NCI-H1092 treated with DMSO at 0.1 percent for 48 hours (cell line): ENCODE results near the gene INSRR.
A peak's percentile ranks its signal among the peaks of the same experiment; 100 is the strongest.

Experiments used
- DNase-seq: peaks from one replicate; lab custom pipeline; 2025; lab: John Stamatoyannopoulos, UW

INSRR gene

GRCh38 chr1:156806512-156807440 is 52.1 kb downstream of the INSRR start:
- DNase-seq: no peak

GRCh38 chr1:156805766-156806511 is 53.0 kb downstream of the INSRR start:
- no peak for DNase-seq

- peak; percentile 76 for DNase-seq
Measured at GRCh38 chr1:156804572-156805243, 54.2 kb downstream of the INSRR start.

DNA sequence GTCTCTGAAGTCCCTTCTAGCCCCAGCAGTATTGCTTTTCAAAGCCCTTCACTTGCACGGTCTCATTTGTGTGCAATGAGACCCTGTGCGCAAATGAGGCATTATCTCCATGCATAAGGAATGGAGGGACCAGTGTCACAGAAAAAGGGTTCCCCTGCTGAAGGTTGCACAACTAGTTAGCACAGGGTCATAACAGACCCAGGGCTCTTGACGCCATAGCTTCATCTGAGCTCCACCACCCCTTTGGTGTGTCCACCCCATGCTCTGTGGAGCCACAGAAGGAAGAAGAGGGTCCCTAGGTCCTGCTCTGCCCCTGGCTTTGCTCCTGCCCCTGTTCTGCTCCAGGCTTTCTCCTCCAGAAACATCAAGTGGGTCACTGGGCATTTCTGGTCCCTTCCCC is 54.9 kb downstream of the INSRR start:
- no peak for DNase-seq

GRCh38 chr1:156803086-156803851 is 55.6 kb downstream of the INSRR start:
- no peak for DNase-seq

DNA sequence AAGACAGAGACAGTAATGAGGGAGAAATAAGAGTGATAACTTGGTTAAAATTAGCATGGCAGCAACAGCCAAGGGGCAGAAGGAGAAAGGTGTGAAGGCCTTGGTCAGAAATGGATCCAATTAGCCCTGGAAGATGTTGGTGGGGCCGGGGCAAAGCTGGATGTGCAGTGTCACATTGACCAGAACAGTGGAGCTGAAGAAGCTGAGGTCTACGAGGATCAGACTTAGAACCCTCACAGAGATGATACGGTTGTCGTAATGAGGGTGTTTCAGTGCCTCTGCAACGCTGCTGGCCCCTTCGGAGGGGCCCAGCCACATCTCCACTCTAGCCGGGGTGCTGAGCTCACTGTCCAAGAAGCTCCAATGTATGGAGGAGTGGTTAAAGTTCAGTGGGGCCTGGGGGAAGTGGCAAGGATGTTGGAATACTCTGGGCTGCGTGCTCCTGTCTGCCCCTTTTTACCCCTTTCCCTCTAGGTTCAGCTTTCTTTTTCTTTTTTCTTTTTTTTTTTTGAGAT is 56.4 kb downstream of the INSRR start:
- no peak for DNase-seq

GRCh38 chr1:156801409-156802121 is 57.4 kb downstream of the INSRR start:
- DNase-seq: no peak

DNA sequence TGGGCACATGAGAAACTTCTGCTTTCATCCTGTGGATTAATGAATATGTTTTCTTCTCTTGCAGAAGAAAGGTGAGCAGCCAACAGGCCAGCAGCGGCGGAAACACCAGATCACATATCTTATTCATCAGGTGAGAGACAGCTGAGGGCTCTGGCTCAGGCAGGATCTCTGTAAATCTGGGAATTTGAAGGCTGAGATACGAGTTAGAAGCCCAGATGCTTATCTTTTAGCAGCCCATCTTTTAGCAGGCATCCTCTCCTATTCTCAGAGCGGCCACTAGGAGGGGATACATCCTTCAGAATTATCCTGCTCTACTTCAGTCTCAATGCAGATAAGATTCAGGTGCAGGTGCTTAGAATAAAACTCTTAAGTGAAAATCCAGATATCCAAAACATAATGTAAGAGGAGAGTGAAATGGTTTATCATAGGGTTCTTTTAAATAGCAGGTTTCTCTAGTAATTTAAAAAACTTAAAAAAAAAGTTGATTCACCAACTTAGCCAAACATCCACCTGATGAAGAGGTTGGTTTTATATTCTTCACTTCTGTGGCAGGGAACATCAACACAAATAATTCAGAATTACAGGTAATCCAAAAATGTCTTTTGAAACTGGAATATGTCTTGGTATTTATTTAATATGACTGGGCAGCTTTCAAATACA is 61.6 kb downstream of the INSRR start:
- peak; percentile 69 for DNase-seq

GRCh38 chr1:156796340-156797097 is 62.4 kb downstream of the INSRR start:
- DNase-seq: no peak

- DNase-seq: no peak
Measured at GRCh38 chr1:156795787-156796186, 63.1 kb downstream of the INSRR start.

GRCh38 chr1:156795374-156795733 is 63.6 kb downstream of the INSRR start:
- DNase-seq: no peak

DNA sequence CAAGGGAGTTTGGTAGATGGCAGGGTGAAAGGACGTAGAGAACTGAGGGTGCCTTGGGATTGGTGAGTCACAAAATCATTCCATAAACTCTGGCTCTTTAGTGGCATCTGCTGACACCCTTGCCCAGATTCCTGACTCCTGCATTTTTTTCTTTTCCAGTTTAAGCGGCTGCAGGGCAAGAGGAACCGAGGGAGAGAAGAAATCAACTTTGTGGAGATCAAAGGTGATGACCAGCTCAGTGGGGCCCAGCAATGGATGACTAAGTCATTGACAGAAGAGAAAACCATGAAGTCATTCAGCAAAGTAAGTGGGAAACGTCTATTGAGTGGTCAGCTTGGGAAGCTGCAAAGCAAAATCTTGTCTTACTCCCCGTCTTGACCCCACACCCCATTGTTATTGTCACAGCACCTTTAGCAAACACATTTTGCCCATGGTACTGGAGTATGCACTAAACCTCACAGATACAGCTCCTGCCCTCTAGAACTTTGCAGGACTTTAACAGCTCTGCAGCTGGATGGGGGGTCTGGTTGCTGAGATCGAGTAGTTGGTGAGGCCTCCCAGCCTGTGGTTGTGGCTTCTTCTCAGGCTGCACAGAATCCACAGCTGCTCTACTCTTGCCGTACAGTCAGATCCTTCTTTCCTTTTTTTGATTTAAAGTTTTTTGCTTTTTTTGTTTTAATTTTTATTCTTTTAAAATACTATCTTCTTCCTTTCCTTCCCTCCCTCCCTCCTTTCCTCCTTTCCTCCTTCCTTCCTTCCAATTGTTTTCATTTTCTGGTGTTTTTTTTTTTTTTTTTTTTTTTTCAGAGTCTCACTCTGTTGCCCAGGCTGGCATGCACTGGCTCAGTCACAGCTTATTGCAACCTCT is 64.2 kb downstream of the INSRR start:
- no peak for DNase-seq
